GM10248 (cell line): Measurements from ENCODE around the gene JARID2.

Experiments
- CTCF ChIA-PET: fragments of 300-600 bp; sonication (Branson Sonifier 250); formaldehyde crosslinking; extraction: SDS; loops from one replicate; lab custom pipeline; 2021; ENCODE audit warnings: antibody characterized with exemption; lab: Yijun Ruan, JAX
- POLR2A ChIA-PET: fragments of 350-650 bp; sonication (Branson Sonifier 250); formaldehyde crosslinking; extraction: SDS; loops from one replicate; lab custom pipeline; 2020; ENCODE audit warnings: antibody characterized with exemption; lab: Yijun Ruan, JAX
- DNase-seq: peaks from one replicate; pipeline ENCODE4 v3.0.0; 2012; ENCODE audit errors: extremely low spot score
- CTCF ChIP-seq: IDR thresholded peaks from 2 replicates; pipeline ENCODE4 v1.5.1; 2012; ENCODE audit warnings: mild to moderate bottlenecking, low read depth; ENCODE audit errors: extremely low read depth, missing control alignments, control extremely low read depth

JARID2 gene

DNA sequence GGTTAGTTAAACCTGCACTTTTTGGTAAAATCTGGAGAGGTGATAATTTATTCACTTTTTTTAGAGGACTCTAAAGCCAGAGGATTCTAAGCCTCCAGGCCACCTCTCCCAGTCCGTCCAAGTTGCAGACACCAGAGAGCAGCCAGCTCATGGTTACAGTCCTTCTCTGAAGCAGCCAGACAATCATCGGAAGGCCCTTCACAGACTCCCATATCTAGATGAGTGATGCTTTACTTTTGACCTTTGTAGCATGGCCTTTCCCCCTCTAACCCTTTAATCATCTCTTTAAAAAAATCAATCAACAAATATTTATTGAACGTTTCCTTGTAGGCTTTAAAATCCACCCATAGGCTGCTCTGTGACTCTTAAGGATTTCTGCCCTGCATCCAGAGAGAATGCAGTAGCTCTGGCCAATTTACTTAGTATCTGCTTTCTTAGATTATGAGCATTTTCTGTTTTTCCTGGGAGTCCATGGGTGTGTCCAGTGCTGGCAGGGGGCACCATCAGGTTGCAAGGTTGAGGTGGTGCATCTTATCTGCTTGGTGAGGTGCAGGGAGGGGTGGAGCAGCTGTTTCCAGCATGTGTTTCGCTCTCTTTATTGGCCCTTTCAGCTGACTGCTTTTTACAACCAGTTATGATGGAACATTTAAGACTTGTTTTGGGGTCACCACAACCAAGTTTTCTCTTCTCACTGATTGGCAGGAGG lies 58.6 kb downstream of the JARID2 start:
- DNase-seq = no peak
- ChIA-PET POLR2A (no interaction called here), CTCF (interaction anchor here (1.2 to 2.0 kb wide), 6 partner anchors 8 to 55 kb away, joined by 3 to 7 read pairs (median 4); no protein-coding TSS in a partner anchor)
- no peak for TF ChIP-seq CTCF

- no peak for DNase-seq
- CTCF ChIA-PET = interaction anchor here (0.7 to 2.0 kb wide), 6 partner anchors 9 to 54 kb away, joined by 3 to 7 read pairs (median 4); no protein-coding TSS in a partner anchor
- POLR2A ChIA-PET = no interaction called here
- no peak for TF ChIP-seq CTCF
Measured at GRCh38 chr6:15305496-15305895, 59.6 kb downstream of the JARID2 start.

- no peak for DNase-seq
- no peak for TF ChIP-seq CTCF
- ChIA-PET CTCF (interaction anchor here (0.7 to 2.0 kb wide), 6 partner anchors 9 to 53 kb away, joined by 3 to 6 read pairs (median 4); no protein-coding TSS in a partner anchor), POLR2A (interaction anchor here (0.6 kb wide), 1 partner anchor 213 kb away, joined by 3 read pairs; no protein-coding TSS in a partner anchor)
Measured at GRCh38 chr6:15305909-15306308, 60.0 kb downstream of the JARID2 start.

DNA sequence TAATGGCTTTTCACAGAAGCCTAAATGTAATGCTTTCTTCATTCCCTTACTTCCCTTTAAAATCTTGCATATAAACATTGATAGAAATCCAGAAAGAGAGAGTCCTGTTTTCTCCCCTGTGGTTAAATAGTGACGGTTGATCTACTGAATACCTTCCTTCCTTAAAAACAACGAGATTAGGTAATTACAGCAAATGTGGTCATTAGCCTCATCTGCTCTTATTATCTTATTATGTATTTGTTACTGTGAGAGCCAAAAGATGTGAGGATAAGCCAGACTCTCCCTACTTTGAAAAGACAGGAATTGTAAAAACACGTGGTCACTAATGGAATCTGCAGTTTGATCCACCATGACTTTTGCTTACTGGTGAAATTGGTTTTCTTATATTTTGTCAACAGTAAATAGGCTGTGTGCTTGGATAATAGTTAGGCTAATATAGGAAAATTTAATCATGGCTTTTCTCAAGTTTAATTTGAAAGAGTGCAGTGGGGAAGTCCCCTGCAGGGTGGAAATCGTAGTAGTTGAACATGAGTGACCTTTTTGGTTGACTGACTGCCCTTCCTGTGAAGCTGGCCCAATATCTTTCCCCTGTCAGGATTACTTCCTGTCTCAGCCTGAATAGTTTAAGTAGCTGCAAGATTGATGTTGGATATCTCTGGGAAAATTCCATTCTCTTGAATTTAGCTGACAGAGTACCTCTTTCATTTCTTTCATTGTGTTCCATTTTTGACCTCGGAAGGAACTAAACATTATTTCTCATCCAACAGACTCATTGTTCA lies 62.8 kb downstream of the JARID2 start:
- CTCF ChIA-PET = interaction anchor here (1.1 kb wide), 2 partner anchors 14 to 21 kb away, joined by 3 to 4 read pairs; no protein-coding TSS in a partner anchor
- TF ChIP-seq CTCF = no peak
- no peak for DNase-seq
- POLR2A ChIA-PET = no interaction called here

DNA sequence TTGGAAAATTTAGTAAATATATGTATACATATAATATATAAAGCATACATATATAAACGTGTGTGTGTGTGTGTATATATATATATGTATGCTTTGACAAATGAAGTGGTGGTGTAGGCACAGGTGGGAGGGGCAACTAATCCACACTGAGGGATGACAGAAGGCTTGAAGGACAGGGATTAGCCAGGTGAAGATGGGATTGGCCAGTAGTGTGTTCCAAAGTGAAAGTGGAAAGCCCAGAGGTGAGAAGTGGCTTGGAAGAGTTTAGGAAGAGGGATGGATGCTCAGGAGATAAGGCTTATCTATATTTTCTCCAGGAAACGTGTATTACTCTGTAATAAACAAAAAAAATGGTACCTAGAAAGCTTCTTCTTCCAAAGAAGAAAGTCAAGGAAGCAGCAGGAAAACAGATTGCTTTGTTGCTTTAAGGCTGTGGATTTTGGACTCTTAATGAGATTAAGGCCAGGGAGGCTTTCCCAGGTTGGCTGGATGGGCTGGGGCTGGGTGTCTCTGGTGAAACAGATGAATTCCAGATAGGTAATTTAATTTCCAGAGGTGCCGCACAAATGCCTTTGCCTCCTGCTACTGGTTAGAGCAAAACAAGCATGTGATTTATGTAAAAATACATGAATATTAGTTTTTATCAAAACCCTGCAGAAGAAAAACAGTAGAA lies 63.9 kb downstream of the JARID2 start:
- no peak for TF ChIP-seq CTCF
- ChIA-PET CTCF (interaction anchor here (1.0 to 2.1 kb wide), 4 partner anchors 11 to 27 kb away, joined by 3 to 4 read pairs (median 4); no protein-coding TSS in a partner anchor), POLR2A (no interaction called here)
- DNase-seq = no peak

GRCh38 chr6:15310680-15311079 lies 64.8 kb downstream of the JARID2 start:
- ChIA-PET CTCF (interaction anchor here (1.0 to 2.1 kb wide), 4 partner anchors 10 to 42 kb away, joined by 3 to 4 read pairs (median 4); no protein-coding TSS in a partner anchor), POLR2A (no interaction called here)
- no peak for TF ChIP-seq CTCF
- DNase-seq = no peak
